GM21723 (cell line): ENCODE results near the gene MRNIP.
"Not testable (repeated sequence)": the region's sequence is repeated elsewhere in the genome, so short reads cannot be mapped to it uniquely, and the experiment has no call there.

Source experiments
- ATAC-seq: cut with Tn5 transposase; IDR thresholded peaks from one replicate; pipeline ENCODE4 v1.9.1; 2021; ENCODE audit warnings: mild to moderate bottlenecking, moderate library complexity; ENCODE audit not compliant: unreplicated experiment

Gene MRNIP

GRCh38 chr5:179872055-179872827 lies 13.6 kb upstream of the MRNIP start:
- no peak for ATAC-seq

DNA sequence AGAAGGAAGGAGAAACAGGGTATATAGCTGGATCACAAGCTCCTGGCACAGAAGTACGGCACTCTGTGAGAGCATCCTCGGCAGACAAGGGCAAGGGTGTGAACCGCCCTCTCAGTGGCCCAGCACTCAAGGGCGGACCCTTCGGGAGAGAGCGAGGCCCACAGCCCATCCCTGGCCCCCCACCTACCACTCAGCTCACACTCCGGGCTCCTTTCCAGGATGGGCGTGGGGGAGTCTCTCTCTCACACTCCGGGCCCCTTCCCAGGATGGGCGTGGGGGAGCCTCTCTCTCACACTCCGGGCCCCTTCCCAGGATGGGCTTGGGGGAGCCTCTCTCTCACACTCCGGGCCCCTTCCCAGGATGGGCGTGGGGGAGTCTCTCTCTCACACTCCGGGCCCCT lies 12.9 kb upstream of the MRNIP start:
- not testable (repeated sequence) for ATAC-seq

DNA sequence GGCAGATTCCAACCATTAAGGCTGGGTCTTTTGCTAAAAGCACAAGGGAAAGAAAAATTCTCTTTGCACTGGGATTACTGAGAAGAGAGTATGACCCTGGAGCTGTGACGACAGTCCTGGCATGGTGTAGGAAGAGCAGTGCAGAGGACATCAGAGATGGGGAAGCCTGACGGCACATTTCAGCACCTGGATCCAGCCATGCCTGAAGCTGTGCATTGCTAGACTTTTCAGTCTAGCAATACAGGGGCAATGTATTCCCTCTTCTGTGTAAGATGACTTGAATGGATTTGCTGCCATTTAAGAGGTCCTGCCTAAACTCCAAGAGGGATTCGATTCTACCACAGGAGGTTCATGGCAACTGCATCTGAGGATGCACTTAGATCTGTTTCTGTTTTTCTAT lies 12.3 kb upstream of the MRNIP start:
- no peak for ATAC-seq

- ATAC-seq, result no peak
Observed at GRCh38 chr5:179870403-179870903, 11.8 kb upstream of the MRNIP start.

DNA sequence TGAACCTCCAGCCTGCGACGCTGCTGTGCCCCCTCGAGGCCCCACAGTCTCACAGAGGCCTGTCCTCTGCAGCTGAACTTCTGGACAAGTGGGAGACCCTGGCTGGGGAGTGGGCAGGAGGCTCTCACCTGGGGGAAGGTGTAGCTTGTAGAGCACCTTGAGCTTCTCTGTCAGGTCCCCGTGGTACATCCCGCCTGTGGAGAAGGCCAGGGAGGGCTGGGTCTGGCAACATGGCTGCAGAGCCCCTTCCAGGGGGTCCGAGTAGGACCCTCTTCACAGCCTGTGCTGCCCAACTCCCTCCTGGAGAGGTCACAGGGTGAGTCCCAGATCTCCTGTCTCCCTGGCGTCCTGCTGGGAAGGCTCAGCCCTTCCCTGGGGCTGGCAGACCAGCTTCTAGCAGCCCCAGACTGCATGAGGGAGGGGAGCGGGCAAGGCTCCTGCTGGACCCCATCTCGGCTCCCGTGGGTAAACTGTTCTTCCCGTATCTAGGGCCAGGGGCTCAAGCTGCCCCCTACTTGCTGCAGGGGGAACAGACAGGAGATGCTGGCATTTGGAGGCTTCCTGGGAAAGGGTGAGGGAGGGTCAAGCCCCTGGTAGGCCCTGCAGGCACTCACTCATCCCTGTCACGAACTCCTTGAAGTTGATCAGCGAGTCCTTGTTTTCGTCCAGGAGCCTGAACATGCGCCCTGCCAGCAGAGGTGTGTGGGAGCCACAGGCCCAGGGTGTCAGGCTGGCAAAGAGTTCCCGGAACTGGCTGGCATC lies 11.2 kb upstream of the MRNIP start:
- no peak for ATAC-seq

GRCh38 chr5:179869101-179869500 lies 10.5 kb upstream of the MRNIP start:
- ATAC-seq, result no peak

DNA sequence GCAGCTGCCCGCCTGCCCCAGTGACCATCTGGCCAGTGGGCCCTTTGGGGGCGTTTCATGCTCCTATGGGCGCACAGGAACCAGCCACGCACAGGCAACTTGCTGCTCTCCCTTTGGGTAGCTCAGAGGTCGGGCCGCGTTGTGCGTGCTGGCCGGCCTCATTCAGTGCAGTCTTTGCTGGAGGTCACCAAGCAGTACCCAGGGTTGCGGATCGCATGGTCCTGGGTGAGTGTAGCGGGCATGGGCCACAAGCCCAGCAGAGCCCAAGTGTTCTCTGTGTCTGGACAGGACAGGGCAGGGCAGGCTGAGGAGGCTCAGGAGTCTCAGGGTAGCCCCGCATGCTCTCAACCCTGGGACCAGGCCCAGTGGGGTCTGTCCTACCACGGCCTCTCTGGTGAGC lies 9.9 kb upstream of the MRNIP start:
- ATAC-seq, result no peak

- ATAC-seq, result no peak
Observed at GRCh38 chr5:179867476-179867875, 8.9 kb upstream of the MRNIP start.

DNA sequence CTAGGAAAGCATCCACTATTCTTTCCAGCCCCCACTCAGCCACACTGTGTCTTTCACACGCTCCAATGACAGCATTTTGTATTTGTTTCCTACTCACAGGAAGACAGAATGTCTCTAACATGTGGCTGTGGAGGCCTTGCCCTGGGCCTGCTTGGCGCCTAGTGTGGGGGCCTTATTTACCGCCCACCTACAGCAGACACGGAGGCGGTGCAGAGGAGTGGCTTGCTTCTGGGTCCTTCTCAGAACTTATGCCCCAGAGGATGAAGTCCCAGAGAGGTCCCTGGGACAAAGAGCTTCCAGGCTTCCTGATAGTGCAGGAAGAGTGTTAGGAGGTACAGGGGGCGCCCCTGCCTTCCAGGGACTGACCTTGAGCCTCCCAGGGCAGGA lies 8.5 kb upstream of the MRNIP start:
- no peak for ATAC-seq

DNA sequence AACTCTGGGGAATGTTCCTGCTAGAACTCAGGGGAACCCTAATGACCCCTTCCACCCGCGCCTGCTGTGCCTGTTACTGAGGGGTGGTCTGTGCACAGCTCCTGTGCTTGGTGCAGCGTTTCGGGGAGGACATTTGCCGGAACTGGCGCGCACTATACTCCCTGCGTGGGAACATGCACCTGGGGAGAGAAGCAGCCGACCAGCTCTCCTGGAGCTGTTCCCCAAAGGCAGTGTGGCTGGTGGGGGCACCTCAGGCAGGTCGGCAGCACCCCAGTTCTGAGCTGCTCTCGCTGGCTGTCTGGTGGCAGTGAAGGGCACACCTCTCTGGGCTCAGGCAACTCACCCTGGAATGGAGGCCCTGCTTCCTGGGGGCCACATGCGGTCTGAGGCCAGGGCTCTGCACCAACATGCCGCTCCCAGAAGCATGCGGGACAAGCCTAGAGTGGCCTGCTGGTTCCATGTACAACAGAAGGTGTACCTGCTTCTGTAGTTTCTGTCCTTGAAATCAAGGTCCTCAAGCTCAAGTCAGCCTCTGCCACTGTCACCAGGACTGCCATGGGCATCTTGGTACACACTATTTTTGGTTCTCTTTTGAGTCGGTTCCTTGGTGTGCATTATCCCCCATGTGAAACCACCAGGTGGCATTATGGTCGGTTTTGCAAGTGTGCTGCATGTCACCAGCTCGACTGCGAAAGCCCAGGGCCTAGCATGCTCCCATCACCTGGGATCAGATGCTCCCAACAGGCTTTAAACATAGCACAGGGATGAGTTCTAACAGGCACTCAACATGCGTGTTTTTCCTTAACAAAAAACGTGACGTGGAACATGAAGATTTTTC lies 7.8 kb upstream of the MRNIP start:
- ATAC-seq, result no peak

DNA sequence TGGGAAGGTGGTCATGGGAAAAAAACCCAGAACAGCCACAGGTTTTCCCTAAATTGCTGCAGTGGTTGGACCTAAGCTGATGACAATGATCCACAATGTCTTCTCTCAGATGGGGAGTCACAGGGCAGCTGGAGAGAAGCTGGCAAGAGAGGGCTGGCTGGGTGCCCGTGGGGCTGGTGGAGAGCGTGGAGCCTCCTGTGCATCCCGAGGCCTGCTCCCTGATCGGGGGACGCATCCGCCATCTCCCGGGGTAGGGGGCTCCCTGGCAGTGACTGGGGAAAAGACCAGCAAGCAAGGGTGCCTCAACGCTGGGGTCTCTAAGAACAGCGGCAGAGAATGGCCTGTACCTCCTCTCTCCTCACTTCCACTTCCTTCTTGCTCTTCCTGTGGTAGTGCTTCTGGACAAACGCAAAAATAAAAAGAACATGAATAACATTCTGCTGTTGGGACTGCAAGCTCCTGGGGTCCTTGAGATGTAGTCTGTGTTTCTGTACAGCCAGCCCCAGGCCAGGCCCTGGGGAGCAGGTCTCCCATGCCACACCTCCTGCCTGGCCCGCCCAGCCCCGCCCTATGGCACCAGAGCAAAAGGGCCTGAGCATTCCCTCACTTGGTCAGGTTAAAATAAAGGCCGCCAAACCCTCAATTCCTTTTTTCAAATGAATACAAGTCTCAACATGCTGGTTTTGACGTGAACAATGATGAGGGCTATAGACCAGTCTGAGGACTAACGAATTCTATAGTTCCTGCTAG lies 7.0 kb upstream of the MRNIP start:
- ATAC-seq, result no peak

DNA sequence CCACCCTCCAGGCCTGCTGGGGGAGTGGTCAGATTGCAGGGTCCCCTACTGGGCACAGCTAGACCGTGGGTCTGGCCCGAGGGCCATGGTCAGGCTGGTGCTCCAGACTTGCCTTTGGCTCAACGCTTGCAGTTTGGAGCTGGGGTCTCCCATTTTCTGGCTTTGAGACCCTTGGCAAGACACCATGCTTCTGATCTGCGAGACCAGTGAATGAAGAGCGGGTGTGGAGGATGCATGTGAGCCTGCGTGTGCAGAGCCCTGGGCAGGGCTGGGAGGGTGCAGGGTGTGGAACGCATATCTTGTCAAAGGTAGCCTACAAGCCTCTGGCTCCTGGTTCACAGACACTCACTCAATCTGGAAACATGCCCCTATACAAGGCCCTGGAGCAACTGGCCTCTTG lies 6.1 kb upstream of the MRNIP start:
- ATAC-seq, result no peak

DNA sequence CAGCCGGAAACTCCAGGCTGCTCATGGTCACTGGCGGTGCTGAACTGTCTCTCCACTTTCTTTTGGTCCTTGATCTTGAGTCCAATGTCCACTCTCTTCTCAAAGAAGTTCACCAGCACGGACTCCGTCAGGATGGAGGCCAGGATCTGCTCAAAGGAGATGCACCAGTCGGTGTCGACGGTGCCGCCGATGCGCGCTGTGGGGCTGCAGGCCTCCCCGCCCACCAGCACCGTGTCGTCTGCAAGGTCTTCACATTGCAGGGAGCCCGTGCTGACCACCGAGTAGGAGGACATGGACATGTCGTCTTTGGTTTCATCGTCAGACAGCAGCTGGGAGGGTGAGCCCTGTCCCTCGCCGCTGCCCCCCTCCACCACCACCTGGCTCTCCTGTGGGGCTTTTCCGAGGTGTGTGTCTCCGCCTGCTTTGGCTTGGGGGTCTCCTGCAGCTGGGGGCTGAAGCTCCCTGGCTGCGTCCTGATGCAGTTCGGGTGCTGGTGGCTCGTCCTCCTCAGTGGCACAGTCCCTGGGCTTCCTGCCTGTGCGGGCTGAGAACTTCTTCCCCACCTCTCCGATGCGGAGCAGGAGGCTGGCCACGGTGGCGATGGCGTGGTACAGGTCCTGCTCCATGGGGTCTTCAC lies 5.0 kb upstream of the MRNIP start:
- no peak for ATAC-seq

DNA sequence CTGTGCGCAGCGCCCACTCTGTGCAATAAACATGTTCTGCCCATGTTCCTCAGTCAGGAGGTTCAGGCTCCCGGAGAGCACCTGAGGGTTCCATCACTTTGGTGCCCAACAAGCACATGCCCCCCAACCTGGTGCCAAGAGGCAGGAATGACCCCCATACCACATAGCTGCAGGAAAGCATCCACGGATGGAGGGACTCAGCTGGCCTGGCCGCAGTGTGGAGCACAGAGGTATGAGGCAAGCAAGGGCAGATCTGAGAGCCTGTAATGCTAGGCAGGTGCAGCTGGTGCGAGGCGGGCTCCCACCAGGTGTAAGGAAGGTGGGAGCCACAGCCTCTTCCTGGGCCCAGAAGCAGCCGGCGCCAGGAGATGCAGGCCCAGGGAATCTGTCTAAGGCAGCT lies 4.3 kb upstream of the MRNIP start:
- no peak for ATAC-seq

DNA sequence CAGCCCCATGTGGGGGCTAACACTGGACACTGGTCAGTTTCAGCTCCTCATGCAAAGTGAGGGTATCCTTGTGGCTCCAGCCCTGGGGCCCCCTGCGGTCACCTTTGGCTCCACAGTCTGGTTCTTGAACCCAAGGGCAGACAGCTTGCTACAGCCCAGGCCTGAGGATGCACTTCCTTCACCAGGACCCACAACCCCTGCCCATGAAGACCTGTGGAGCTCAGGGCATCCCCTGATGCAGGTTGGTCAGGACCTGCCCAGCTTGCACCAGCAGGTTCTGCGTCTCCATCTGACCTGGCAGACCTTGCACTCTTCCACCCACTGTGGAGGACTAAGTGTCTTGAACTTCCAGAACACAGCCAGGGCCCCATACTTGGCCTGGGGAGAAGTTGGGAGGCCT lies 3.7 kb upstream of the MRNIP start:
- no peak for ATAC-seq

DNA sequence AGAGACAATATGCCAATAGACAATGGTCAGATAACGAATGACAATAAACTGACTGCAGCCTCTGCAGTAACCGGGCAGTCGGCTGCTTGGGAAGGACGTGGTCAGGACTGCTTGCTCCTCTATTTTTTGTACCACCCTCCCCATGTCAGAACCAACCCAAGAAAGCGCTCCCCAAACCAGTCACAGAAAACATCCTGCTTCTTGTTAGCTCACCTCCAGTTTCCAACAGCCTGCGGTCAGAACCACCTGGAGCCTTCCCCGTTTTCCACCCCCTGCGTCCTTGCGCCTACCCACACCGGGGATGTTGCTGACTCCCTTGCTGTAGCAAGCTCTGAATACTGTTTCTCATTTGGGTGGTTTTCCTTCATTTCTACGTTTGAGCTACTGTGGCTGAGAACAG lies 1.7 kb upstream of the MRNIP start:
- ATAC-seq, result no peak

DNA sequence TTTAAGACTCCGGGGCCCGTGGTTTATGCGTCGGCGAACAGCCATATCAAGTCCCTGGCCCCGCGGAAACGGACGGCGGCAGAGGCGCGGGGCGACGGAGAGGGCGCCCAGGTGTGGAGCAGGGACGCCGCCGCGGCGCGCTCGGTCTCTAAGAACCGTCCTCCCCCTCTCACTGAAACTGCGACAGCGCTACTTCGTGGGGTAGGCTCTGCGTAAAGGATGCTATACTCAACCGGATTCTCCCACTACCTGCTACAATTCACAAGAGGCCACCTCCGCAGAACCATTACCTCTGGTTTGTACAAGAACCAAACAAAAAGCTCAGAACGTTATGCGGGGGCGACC lies 404 bp downstream of the MRNIP start:
- peak; percentile 51 for ATAC-seq

DNA sequence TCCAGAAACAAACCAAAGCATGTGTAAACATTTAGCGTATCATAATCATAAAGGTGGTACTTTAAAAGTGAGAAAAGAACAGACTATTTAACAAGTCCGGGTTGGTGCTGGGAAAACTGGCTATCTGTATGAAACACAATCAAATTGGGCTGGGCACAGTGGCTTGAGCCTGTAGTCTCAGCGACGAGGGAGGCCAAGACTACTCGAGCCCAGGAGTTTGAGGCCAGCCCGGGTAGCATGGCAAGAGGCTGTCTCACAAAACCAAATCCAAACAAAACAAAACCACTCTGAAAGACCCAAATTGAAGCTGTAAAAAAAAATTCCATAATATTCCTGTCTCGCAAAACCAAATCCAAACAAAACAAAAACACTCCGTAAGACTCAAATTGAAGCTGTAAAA lies 4.3 kb downstream of the MRNIP start:
- ATAC-seq, result no peak

GRCh38 chr5:179852993-179853547 lies 5.5 kb downstream of the MRNIP start:
- peak; percentile 92 for ATAC-seq

- no peak for ATAC-seq
Observed at GRCh38 chr5:179841621-179842020, 17.0 kb downstream of the MRNIP start.
